ENCODE measurements around the gene GAS2L3.

GAS2L3 gene

DNA sequence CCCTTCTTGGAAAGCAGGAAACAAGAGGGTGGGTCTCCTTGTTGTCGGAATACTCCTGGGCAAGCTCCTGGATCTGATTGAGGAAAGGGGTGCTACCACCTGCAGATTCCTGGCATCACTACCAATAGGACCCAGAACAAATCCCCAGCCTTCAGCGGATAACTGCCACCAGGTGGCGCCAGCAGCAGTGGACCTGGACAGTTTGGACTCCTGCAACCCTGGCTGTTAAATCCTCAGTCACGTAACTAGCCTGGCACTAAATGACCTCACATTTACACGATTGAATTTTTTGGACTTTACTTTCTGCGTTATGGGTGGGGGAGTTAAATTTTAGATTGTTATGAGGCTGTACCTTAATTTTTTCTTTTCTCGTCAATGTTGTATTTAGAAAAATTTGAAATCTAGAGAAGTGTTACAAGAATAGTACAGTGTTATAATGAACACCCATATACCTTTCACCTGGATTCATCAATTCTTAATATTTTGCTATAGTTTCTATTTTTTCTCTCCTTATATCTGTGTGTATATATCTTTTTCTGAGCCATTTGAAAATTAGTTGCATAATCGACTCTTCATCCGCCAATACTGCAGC lies 95.6 kb downstream of the GAS2L3 start:
- Histone ChIP-seq H3K27ac (no peak overlapping the region), H4K20me1 (no peaks in the 10 kb centered on the region), H3K36me3 (no peaks in the 10 kb centered on the region), H3K9me3 (replicated peaks in 1 of 11) (no peaks in the 10 kb centered on the region), H3K4me2 (no peak overlapping the region), H3K9ac (no peak overlapping the region), H3K4me1 (no peaks in the 10 kb centered on the region), H3K27me3 (no peaks in the 10 kb centered on the region), H3K4me3 (no peak overlapping the region)
- no peak for TF ChIP-seq Cebpa-rat (IDR thresholded peaks at IDR 0.05)

DNA sequence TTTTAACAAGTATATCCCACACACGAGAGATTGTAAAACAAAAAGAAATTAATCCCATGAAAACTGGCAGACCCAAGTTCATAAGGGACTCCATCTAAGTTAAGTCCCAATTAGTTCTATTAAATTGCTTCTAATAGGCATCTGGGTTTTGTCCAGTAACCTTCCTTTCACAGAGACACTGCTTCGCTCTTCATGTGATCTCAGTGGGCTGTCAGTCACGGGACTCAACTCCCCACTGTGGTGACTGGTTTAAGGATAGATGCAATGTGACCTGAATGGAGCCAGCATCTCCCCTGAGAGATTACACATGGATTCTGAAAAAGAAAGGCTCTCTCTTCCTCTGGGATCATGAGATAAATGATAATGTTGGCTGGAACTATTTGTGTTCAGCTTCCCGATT lies 96.4 kb downstream of the GAS2L3 start:
- TF ChIP-seq Cebpa-rat (IDR thresholded peaks at IDR 0.05): no peak
- Histone ChIP-seq H3K4me1 (peaks cover 0 to 6% (median 0%) of the 10 kb centered on the region in 10 experiments; a peak in 7 of 20 replicates), H3K4me2 (no peak overlapping the region)

DNA sequence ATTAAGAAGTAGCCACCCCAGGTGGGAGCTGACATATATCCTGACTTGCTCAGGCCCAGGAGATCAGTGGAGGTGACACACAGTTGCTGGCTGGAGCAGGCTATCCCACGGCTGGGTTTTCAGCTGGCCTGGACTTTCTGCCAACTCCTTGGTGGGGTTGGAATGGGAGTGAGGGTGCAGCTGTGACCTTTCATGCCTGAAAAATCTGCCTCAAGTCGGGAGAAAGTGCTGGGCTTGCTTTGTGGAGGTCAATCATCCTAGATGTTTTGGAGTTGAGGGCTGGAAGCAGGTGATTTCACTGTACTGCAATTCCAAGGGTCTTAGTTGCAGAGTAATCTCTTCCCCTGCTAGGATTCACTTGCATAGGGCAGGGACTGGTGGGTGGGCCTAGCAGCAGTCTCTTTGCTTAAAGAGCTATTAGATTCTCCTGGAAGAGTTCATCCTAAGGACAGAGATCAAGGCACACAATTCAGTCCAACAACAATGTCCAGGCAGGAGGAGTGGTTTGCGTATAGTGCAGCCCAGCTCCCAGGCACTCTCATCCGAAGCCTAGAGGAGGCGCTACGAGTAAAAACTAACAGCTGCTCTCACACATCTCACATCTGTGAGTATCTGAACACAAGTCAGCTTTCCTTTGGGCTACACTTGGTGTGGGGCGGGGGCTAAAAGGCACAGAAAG lies 98.1 kb downstream of the GAS2L3 start:
- no peak overlapping the region for H3K27ac ChIP-seq
- H3K27me3 ChIP-seq: no peaks in the 10 kb centered on the region
- no peak overlapping the region for H3K4me2 ChIP-seq
- no peak for TF ChIP-seq Cebpa-rat (IDR thresholded peaks at IDR 0.05)
- H3K9me3 ChIP-seq (replicated peaks in 1 of 11): peaks cover 0 to 6% (median 0%) of the 10 kb centered on the region in 11 experiments; a peak in 1 of 22 replicates
- peaks cover 0 to 17% (median 6%) of the 10 kb centered on the region in 10 experiments; a peak in 12 of 20 replicates for H3K4me1 ChIP-seq
- H4K20me1 ChIP-seq: no peaks in the 10 kb centered on the region
- H3K9ac ChIP-seq: no peak overlapping the region
- H3K36me3 ChIP-seq: no peaks in the 10 kb centered on the region
- H3K4me3 ChIP-seq: no peak overlapping the region

More for the DNA sequence above, 96.4 kb downstream of the GAS2L3 start:
- H3K27ac ChIP-seq: no peak overlapping the region
- H4K20me1 ChIP-seq: no peaks in the 10 kb centered on the region
- no peaks in the 10 kb centered on the region for H3K36me3 ChIP-seq
- no peaks in the 10 kb centered on the region for H3K27me3 ChIP-seq
- no peak overlapping the region for H3K4me3 ChIP-seq
- no peak overlapping the region for H3K9ac ChIP-seq
- no peaks in the 10 kb centered on the region for H3K9me3 ChIP-seq (replicated peaks in 1 of 11)

DNA sequence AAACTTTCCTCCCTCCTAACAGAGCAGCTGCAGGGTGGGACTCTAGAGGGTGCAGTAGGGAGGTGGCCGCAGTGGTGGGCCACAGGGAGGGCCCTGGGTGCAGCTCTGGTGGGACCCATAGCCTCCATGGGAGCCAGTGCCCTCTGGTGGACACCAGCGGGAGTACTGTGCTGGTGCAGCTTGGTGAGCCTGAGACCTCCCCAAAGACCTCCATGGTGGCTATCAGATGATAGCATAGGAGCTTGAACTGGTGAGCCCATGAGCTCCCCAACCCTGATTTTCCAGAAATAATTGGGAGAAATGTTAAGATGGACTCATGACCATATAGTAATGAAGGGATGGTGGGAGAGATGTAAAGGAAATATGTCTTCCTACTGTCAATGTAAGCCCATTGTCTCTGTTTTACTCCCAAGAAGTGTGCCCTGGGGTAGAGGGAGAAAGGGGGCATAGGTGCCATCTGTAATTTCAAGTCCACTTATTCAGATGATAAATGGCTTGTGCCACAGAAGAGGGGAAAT lies 98.7 kb downstream of the GAS2L3 start:
- Histone ChIP-seq H4K20me1 (no peaks in the 10 kb centered on the region), H3K4me2 (no peak overlapping the region), H3K27ac (no peak overlapping the region), H3K27me3 (no peaks in the 10 kb centered on the region), H3K4me1 (peaks cover 0 to 17% (median 6%) of the 10 kb centered on the region in 10 experiments; a peak in 12 of 20 replicates), H3K9me3 (replicated peaks in 1 of 11) (peaks cover 0 to 12% (median 0%) of the 10 kb centered on the region in 11 experiments; a peak in 1 of 22 replicates), H3K36me3 (no peaks in the 10 kb centered on the region), H3K9ac (no peak overlapping the region), H3K4me3 (no peak overlapping the region)
- TF ChIP-seq Cebpa-rat (IDR thresholded peaks at IDR 0.05): no peak

DNA sequence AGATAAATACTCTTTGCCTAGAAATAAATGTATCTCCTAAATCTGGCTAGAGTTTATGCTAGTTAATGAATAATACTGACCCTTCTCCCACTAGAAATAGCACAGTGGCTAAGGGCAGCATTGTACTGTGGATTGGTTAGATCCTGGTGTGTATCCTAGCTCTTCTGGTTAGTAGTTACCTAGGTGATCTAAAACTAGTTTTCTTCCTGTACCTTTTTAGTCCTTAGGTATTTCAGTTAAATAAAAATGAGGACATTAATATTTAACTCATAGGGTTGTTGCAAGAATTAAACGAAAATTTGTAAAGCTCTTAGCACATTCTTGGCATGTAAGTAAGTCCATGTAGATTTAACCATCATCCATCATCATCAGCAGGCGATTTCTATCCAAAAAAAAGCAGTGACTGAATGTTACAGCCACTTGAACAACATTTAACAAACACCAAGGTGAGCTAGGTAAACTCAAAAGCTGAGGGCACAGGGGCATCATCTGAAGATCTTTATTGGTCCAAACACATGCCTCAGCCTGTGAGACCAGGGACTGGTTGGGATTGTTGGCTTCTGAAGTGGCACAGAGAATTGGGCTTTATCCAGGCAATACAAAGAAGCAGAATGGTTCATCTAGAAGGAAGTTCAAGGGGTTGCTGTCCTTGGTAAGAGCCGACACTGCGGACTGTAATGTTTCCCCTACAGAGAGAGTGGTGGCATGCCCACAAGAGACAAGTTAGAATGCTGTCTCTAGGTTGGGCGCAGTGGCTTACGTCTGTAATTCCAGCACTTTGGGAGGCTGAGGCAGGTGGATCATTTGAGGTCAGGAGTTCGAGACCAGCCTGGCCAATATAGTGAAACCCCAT lies 100.8 kb downstream of the GAS2L3 start:
- Histone ChIP-seq H3K9me3 (replicated peaks in 1 of 11) (peaks cover 0 to 12% (median 0%) of the 10 kb centered on the region in 11 experiments; a peak in 1 of 22 replicates), H3K9ac (no peak overlapping the region), H3K4me2 (no peak overlapping the region), H3K4me3 (no peak overlapping the region), H3K4me1 (peaks cover 0 to 17% (median 6%) of the 10 kb centered on the region in 10 experiments; a peak in 12 of 20 replicates), H3K27ac (no peak overlapping the region), H4K20me1 (no peaks in the 10 kb centered on the region), H3K27me3 (no peaks in the 10 kb centered on the region), H3K36me3 (no peaks in the 10 kb centered on the region)
- no peak for TF ChIP-seq Cebpa-rat (IDR thresholded peaks at IDR 0.05)

All from BLaER1 treated with 17β-estradiol and CSF1 and Interleukin-3, amounts not matched to agents 10 nM and 100 nM (cell line).